ENCODE measurements around the gene IL17B.

DNA sequence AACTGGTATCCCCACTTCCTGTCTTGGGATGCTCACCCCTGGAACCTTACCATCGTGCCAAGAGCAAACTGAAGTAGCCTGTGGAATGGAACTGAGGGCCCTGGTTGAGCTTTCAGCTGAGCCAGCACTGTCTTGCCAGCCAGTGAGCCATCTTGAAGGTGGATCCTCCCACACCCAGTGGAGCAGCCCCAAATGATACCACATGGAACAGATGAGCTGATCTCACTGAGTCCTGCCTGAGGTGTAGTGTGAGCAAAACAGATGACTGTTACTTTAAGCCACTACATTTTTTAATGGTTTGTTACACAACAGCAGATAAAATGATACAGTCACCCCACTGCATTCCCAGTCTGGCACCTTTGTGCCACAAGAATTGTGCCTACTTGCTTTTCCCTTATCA lies 23.4 kb downstream of the IL17B start:
- no peak for TF ChIP-seq EZH2 (IDR thresholded peaks at IDR 0.05; ENCODE audit: low read depth)
- no peak for TF ChIP-seq CTCF (conservative IDR thresholded peaks at IDR 0.05)
